K562 (cell line): ENCODE measurements around the gene BSDC1. TPM values are rescaled to one million over a fixed set of nuclear protein-coding genes. Genes with fewer than 3 reads are reported as not detected.

Experiments
- CC2D1A ChIP-seq: fragments of 450-650 bp; IDR thresholded peaks from 2 replicates; pipeline ENCODE4 v1.6.1; 2017; ENCODE audit warnings: mild to moderate bottlenecking
- GABPA ChIP-seq: fragments of 200-800 bp; sonication (Bioruptor generic); conservative IDR thresholded peaks from 2 replicates; pipeline ENCODE4 v1.6.1; 2016; ENCODE audit warnings: low read depth, missing genetic modification characterization, missing compliant biosample characterization
- HDAC2 ChIP-seq: fragments of 450-650 bp; IDR thresholded peaks from 2 replicates; pipeline ENCODE4 v1.6.1; 2016; ENCODE audit warnings: mild to moderate bottlenecking
- HOXB6 ChIP-seq: fragments of 250-450 bp; sonication (Bioruptor Pico); IDR thresholded peaks from 2 replicates; pipeline ENCODE4 v1.5.1; 2022; ENCODE audit warnings: mild to moderate bottlenecking, borderline replicate concordance
- KAT2B ChIP-seq: IDR thresholded peaks from one replicate; pipeline ENCODE4 v1.6.1; 2012; ENCODE audit warnings: low read depth, mild to moderate bottlenecking, control low read depth, inconsistent platforms, low read length, moderate library complexity
- MEF2A ChIP-seq: IDR thresholded peaks from 2 replicates; pipeline ENCODE4 v1.6.1; 2011; ENCODE audit warnings: low read depth, mild to moderate bottlenecking, low read length, moderate library complexity; ENCODE audit not compliant: control insufficient read depth
- NR2C1 ChIP-seq, 2 experiments: fragments of 450-650 bp; IDR thresholded peaks; 2 replicates each; pipeline ENCODE4 v1.6.1; 2017; ENCODE audit warnings: mild to moderate bottlenecking in 2 of 2, antibody characterized with exemption in 1 of 2, inconsistent platforms in 1 of 2, missing compliant biosample characterization in 1 of 2, missing genetic modification characterization in 1 of 2
- SRSF1 ChIP-seq: fragments of 200-400 bp; formaldehyde crosslinking; IDR thresholded peaks from 2 replicates; pipeline ENCODE4 v1.6.1; 2017; ENCODE audit warnings: mild to moderate bottlenecking, low read depth, low read length, moderate library complexity
- TCF3 ChIP-seq: sonication (generic); formaldehyde crosslinking; IDR thresholded peaks from 2 replicates; pipeline ENCODE4 v1.4.0; 2020; ENCODE audit warnings: mild to moderate bottlenecking, missing genetic modification reagents
- TCF7 ChIP-seq: sonication (generic); IDR thresholded peaks from 2 replicates; pipeline ENCODE4 v1.6.1; 2016; ENCODE audit warnings: antibody characterized with exemption, borderline replicate concordance
- ZFP30 ChIP-seq: fragments of 250-450 bp; sonication (Bioruptor Pico); IDR thresholded peaks from 2 replicates; pipeline ENCODE4 v1.8.0; 2022; ENCODE audit warnings: moderate library complexity, mild to moderate bottlenecking, inconsistent platforms, borderline replicate concordance
- ZFP36 ChIP-seq: fragments of 150-350 bp; IDR thresholded peaks from 2 replicates; pipeline ENCODE4 v1.6.1; 2018; ENCODE audit warnings: low read length, low read depth; ENCODE audit not compliant: partially characterized antibody
- ZNF316 ChIP-seq: fragments of 450-650 bp; IDR thresholded peaks from 2 replicates; pipeline ENCODE4 v1.6.1; 2016
- ZNF324 ChIP-seq: fragments of 250-450 bp; sonication (Bioruptor Pico); IDR thresholded peaks from 2 replicates; pipeline ENCODE4 v1.4.0; 2020; ENCODE audit warnings: mild to moderate bottlenecking
- ZNF589 ChIP-seq: fragments of 200-800 bp; sonication (Bioruptor generic); IDR thresholded peaks from 2 replicates; pipeline ENCODE4 v1.6.1; 2016; ENCODE audit warnings: low read depth, missing genetic modification characterization, missing compliant biosample characterization
- ZNF830 ChIP-seq: fragments of 250-450 bp; sonication (Bioruptor Pico); IDR thresholded peaks from 2 replicates; pipeline ENCODE4 v1.5.0; 2021; ENCODE audit warnings: mild to moderate bottlenecking
- ZSCAN32 ChIP-seq: fragments of 450-650 bp; formaldehyde crosslinking; IDR thresholded peaks from 2 replicates; pipeline ENCODE4 v1.4.0; 2020; ENCODE audit warnings: mild to moderate bottlenecking, moderate library complexity
- polyA plus RNA-seq, 8 experiments: library from polyadenylated mRNA; depleted of rRNA in 4 of 8; stranded (reverse) in 5 of 8; unstranded in 3 of 8; fragments of >200 nt; fragmentation: Nextera tagmentation in 2 of 8; fragmentation: Illumina TruSeq in 1 of 8; extraction: Ambion mirVana in 2 of 8; extraction: Trizol in 1 of 8; gene quantifications; 2 replicates each; pipeline versions ENCODE4 v1.2.1 to v1.2.3, GENCODE V29; 2011 to 2014; ENCODE audit warnings: inconsistent platforms in 1 of 8, missing spikeins in 1 of 8
- total RNA-seq, 7 experiments: library from RNA; depleted of rRNA in 6 of 7; stranded (reverse); fragments of >200 nt in 6 of 7; fragmentation: Illumina TruSeq in 2 of 7; extraction: Trizol in 2 of 7; gene quantifications; 2 replicates each; pipeline versions ENCODE4 v1.2.1 to v1.2.3, GENCODE V29; 2011 to 2021; ENCODE audit warnings: low replicate concordance in 1 of 7
- TF ChIP-seq, protein P1 (sequence below): sonication (generic); formaldehyde crosslinking; IDR thresholded peaks from 2 replicates; pipeline ENCODE4 v1.5.0; 2020; ENCODE audit warnings: missing genetic modification reagents
- TF ChIP-seq, protein P2 (sequence below): fragments of 150-350 bp; IDR thresholded peaks from 2 replicates; pipeline ENCODE4 v1.6.1; 2014; ENCODE audit warnings: low read depth, mild to moderate bottlenecking, low read length, borderline replicate concordance
- TF ChIP-seq, protein P3 (sequence below): fragments of 250-450 bp; sonication (Bioruptor Pico); IDR thresholded peaks from 2 replicates; pipeline ENCODE4 v1.5.1; 2021; ENCODE audit warnings: mild to moderate bottlenecking

BSDC1 gene
- total and polyA plus RNA-seq, 9 of the 15 experiments (the other 6 are each of a cell fraction or from before 2014, with no cell fraction given) = 10.2 to 96.8 (median 73.1) TPM

DNA sequence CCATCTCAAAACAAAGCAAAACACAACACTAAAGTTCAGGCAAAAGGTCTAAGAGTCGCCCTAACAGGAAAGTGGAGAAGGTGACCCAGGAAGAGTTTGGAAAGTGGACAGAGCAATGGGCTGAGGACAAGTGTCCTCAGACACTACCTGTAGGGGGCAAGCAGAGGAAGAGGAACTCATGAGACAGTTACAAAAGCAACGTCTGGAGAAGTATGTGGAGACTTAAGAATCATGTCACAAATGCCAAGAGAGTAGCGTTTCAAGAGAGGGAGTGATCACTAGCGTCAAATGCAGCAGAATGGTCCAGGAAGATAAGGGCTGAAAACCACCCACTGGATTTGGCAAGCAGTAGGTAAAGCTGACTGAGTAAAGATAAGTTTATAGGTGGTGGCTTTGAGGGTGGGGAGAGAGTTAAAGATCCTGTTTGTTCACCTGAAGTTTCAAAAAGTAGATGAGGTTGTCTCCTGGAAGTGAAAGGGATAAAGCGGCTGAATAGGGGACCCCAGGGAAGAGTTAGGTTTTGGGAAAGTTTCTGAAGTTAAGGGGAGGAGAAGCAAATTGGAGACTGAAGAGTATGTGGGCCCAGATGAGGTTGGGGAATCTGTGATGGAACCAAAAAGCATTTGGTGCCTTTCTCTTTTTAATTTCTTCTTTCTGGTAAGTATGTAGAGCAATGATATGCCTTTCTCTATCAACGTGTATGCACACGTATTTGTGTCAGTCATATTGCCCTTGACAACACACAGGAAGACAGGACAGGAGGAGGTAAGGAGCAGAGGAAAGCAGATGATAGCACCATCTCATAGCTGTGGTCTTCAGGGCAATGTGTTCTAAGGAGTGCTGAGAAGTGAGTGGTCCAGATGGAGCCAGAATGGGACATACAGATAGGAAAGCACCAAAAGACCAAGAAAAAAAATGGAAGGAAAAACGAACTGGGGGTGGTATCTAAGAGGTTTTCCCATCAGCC lies 3.1 kb downstream of the BSDC1 start (continued):
- TF ChIP-seq, protein P1, sequence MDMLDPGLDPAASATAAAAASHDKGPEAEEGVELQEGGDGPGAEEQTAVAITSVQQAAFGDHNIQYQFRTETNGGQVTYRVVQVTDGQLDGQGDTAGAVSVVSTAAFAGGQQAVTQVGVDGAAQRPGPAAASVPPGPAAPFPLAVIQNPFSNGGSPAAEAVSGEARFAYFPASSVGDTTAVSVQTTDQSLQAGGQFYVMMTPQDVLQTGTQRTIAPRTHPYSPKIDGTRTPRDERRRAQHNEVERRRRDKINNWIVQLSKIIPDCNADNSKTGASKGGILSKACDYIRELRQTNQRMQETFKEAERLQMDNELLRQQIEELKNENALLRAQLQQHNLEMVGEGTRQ (CRISPR knock-in tag) = no peak
- TF ChIP-seq ZSCAN32 (CRISPR knock-in tag) (no peak), CC2D1A (peak; percentile 97; the same call in 1 of the 2 replicates), ZNF830 (CRISPR knock-in tag) (no peak), GABPA (tag) (0 out of 2 replicates have a peak, but pooled peaks have one; percentile 32), MEF2A (no peak; the same call in 1 of the 2 replicates), KAT2B (no peak), SRSF1 (no peak), NR2C1 (IDR thresholded peaks at IDR 0.05) (peak; percentile 79), NR2C1 (tag; IDR thresholded peaks at IDR 0.05) (peak; percentile 74), ZNF589 (CRISPR knock-in tag) (peak; percentile 87), ZFP30 (no peak), ZFP36 (no peak), TCF7 (no peak), HDAC2 (peak; percentile 99), HOXB6 (CRISPR knock-in tag) (no peak), ZNF324 (no peak), TCF3 (CRISPR knock-in tag) (peak; percentile 99), ZNF316 (peak; percentile 57)
- TF ChIP-seq, protein P2, sequence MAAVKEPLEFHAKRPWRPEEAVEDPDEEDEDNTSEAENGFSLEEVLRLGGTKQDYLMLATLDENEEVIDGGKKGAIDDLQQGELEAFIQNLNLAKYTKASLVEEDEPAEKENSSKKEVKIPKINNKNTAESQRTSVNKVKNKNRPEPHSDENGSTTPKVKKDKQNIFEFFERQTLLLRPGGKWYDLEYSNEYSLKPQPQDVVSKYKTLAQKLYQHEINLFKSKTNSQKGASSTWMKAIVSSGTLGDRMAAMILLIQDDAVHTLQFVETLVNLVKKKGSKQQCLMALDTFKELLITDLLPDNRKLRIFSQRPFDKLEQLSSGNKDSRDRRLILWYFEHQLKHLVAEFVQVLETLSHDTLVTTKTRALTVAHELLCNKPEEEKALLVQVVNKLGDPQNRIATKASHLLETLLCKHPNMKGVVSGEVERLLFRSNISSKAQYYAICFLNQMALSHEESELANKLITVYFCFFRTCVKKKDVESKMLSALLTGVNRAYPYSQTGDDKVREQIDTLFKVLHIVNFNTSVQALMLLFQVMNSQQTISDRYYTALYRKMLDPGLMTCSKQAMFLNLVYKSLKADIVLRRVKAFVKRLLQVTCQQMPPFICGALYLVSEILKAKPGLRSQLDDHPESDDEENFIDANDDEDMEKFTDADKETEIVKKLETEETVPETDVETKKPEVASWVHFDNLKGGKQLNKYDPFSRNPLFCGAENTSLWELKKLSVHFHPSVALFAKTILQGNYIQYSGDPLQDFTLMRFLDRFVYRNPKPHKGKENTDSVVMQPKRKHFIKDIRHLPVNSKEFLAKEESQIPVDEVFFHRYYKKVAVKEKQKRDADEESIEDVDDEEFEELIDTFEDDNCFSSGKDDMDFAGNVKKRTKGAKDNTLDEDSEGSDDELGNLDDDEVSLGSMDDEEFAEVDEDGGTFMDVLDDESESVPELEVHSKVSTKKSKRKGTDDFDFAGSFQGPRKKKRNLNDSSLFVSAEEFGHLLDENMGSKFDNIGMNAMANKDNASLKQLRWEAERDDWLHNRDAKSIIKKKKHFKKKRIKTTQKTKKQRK = no peak
- TF ChIP-seq, protein P3, sequence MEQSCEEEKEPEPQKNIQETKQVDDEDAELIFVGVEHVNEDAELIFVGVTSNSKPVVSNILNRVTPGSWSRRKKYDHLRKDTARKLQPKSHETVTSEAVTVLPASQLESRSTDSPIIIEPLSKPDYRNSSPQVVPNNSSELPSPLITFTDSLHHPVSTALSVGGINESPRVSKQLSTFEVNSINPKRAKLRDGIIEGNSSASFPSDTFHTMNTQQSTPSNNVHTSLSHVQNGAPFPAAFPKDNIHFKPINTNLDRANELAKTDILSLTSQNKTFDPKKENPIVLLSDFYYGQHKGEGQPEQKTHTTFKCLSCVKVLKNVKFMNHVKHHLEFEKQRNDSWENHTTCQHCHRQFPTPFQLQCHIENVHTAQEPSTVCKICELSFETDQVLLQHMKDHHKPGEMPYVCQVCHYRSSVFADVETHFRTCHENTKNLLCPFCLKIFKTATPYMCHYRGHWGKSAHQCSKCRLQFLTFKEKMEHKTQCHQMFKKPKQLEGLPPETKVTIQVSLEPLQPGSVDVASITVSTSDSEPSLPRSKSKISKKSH (CRISPR knock-in tag) = no peak
